Ovary (tissue), 9 donors: Measurements from ENCODE around the gene ADAMTS3. TPM values are rescaled to one million over a fixed set of nuclear protein-coding genes. Genes with fewer than 3 reads are reported as not detected.

Experiments used
- DNase-seq, 5 donors: peaks; one replicate each; pipeline ENCODE4 v3.0.0-alpha.2; 2019 to 2020
- H3K27ac ChIP-seq, 2 donors: fragments of 200-600 bp; one replicate each; pipeline versions ENCODE4 v1.5.1 to v1.8.0; 2019 to 2022
- H3K27me3 ChIP-seq: fragments of 200-600 bp; one replicate; pipeline ENCODE4 v1.8.0; 2022
- H3K36me3 ChIP-seq: fragments of 200-600 bp; sonication (generic); one replicate; pipeline ENCODE4 v1.5.1; 2019
- H3K4me1 ChIP-seq: one replicate; pipeline ENCODE4 v1.8.1; 2013; ENCODE audit warnings: mild to moderate bottlenecking, moderate library complexity; ENCODE audit not compliant: insufficient read depth
- H3K4me3 ChIP-seq: fragments of 200-600 bp; sonication (generic); one replicate; pipeline ENCODE4 v1.5.1; 2017
- H3K9me3 ChIP-seq, 2 donors: fragments of 200-600 bp in 1 of 2; sonication (generic) in 1 of 2; one replicate each; pipeline versions ENCODE4 v1.5.1 to v1.8.1; 2013 to 2019; ENCODE audit warnings: mild to moderate bottlenecking in 1 of 2, moderate library complexity in 1 of 2
- CTCF ChIP-seq, 3 donors: fragments of 450-650 bp in 2 of 3; fragments of 200-600 bp in 1 of 3; IDR thresholded peaks; one replicate each; pipeline versions ENCODE4 v1.5.1 to v1.8.0; 2016 to 2022; ENCODE audit warnings: antibody characterized with exemption in 3 of 3, mild to moderate bottlenecking in 1 of 3
- EP300 ChIP-seq: sonication (generic); formaldehyde crosslinking; IDR thresholded peaks from one replicate; pipeline ENCODE4 v1.6.1; 2017; ENCODE audit warnings: antibody characterized with exemption
- POLR2A ChIP-seq: fragments of 450-650 bp; IDR thresholded peaks from one replicate; pipeline ENCODE4 v1.6.1; 2017; ENCODE audit warnings: antibody characterized with exemption, mild to moderate bottlenecking, moderate library complexity
- WGBS, 3 donors: extraction: QIAGEN DNeasy Blood & Tissue Kit in 1 of 3; methylation state at CpG; one replicate each; pipeline versions ENCODE4 v1.1.5 to v1.1.7; 2013 to 2017; 5-methylcytosine and 5-hydroxymethylcytosine counted together
- intact Hi-C, 4 donors: fragments of 100-400 bp; cut with DNase I; formaldehyde crosslinking; loops; one replicate each; pipeline versions ENCODE4 v1.11.0 to v1.15.1; 2022 to 2023
- polyA plus RNA-seq, 2 donors: library from polyadenylated mRNA; stranded (reverse); fragments of 200-250 nt in 1 of 2; fragments of 350-450 nt in 1 of 2; fragmentation: Illumina TruSeq in 1 of 2; extraction: RNeasy Lipid Tissue Mini Kit (QIAGEN cat#74804) in 1 of 2; gene quantifications; one replicate each; pipeline ENCODE4 v1.2.3, GENCODE V29; 2013 to 2014
- total RNA-seq, 7 donors: library from RNA; depleted of rRNA in 2 of 7; stranded (reverse); fragments of >200 nt in 2 of 7; fragmentation: NEBNext Ultra II Directional in 3 of 7; extraction: Animal tissue kit (Norgen Biotek cat#: 25700) in 3 of 7; gene quantifications; one replicate each; pipeline versions ENCODE4 v1.1.0 to v1.2.4, GENCODE V29; 2016 to 2023
- donor health status: DM: no; HTN: no; CAD: no; lungs with moderate emphysema.
- donor health status: DM: no; HTN: no; CAD: no.
- donor health status: Bipolar disorder and iron deficiency.
- donor health status: DM: yes; HTN: yes; CAD: no.
- donor health status: DM: no; HTN: no; CAD: no.
- donor health status: DM: yes; HTN: yes; CAD: no.

ADAMTS3 gene
- total and polyA plus RNA-seq, 9 donors = 1.2 to 6.6 (median 4.6) TPM

- 85 to 91% (median 89%) methylated on average over 2 of the region's 2 CpGs for WGBS, 3 donors
Observed at GRCh38 chr4:72323227-72323626, 245.8 kb downstream of the ADAMTS3 start.

GRCh38 chr4:72320223-72320948 is 248.6 kb downstream of the ADAMTS3 start:
- no peak overlapping the region for H3K27ac ChIP-seq
- H3K27me3 ChIP-seq = no peaks in the 10 kb centered on the region
- 85 to 90% (median 87%) methylated on average over 6 of the region's 6 CpGs for WGBS, 3 donors
- H3K4me1 ChIP-seq = no peaks in the 10 kb centered on the region
- DNase-seq = no peak
- TF ChIP-seq CTCF (IDR thresholded peaks at IDR 0.05) = no peak
- no peak for TF ChIP-seq EP300
- no peaks in the 10 kb centered on the region for H3K36me3 ChIP-seq
- H3K4me3 ChIP-seq = no peak overlapping the region
- intact Hi-C loops = no loop called here
- H3K9me3 ChIP-seq = no peaks in the 10 kb centered on the region

More at GRCh38 chr4:72323227-72323626, 245.8 kb downstream of the ADAMTS3 start:
- no peak for TF ChIP-seq POLR2A
- TF ChIP-seq CTCF (IDR thresholded peaks at IDR 0.05) = no peak
- no peak for TF ChIP-seq EP300
- H3K27me3 ChIP-seq = no peaks in the 10 kb centered on the region
- H3K4me3 ChIP-seq = no peak overlapping the region
- intact Hi-C loops = no loop called here
- H3K9me3 ChIP-seq = no peaks in the 10 kb centered on the region
- H3K36me3 ChIP-seq = no peaks in the 10 kb centered on the region
- no peak overlapping the region for H3K27ac ChIP-seq
- no peaks in the 10 kb centered on the region for H3K4me1 ChIP-seq
- no peak for DNase-seq

- H3K27ac ChIP-seq = no peak overlapping the region
- intact Hi-C loops = no loop called here
- no peaks in the 10 kb centered on the region for H3K9me3 ChIP-seq
- H3K27me3 ChIP-seq = no peaks in the 10 kb centered on the region
- H3K4me1 ChIP-seq = no peaks in the 10 kb centered on the region
- H3K4me3 ChIP-seq = no peak overlapping the region
- no peak for TF ChIP-seq EP300
- TF ChIP-seq POLR2A = no peak
- DNase-seq = no peak
- 76 to 82% (median 81%) methylated on average over 4 of the region's 4 CpGs for WGBS, 3 donors
- no peaks in the 10 kb centered on the region for H3K36me3 ChIP-seq
Observed at GRCh38 chr4:72319601-72320021, 249.4 kb downstream of the ADAMTS3 start.

- TF ChIP-seq POLR2A (no peak), CTCF (IDR thresholded peaks at IDR 0.05) (no peak), EP300 (no peak)
- intact Hi-C loops = no loop called here
- 82 to 85% (median 83%) methylated on average over 7 of the region's 7 CpGs for WGBS, 3 donors
- Histone ChIP-seq H3K27ac (no peak overlapping the region), H3K9me3 (no peaks in the 10 kb centered on the region), H3K4me3 (no peak overlapping the region), H3K27me3 (no peaks in the 10 kb centered on the region), H3K4me1 (no peaks in the 10 kb centered on the region), H3K36me3 (no peaks in the 10 kb centered on the region)
- DNase-seq = no peak
Observed at GRCh38 chr4:72318421-72319170, 250.4 kb downstream of the ADAMTS3 start.

GRCh38 chr4:72314869-72315268 is 254.2 kb downstream of the ADAMTS3 start:
- TF ChIP-seq EP300 (no peak), CTCF (IDR thresholded peaks at IDR 0.05) (no peak), POLR2A (no peak)
- no peak overlapping the region for H3K27ac ChIP-seq
- H3K9me3 ChIP-seq = no peaks in the 10 kb centered on the region
- H3K4me1 ChIP-seq = peaks cover 4% of the 10 kb centered on the region
- intact Hi-C loops = no loop called here
- H3K27me3 ChIP-seq = no peaks in the 10 kb centered on the region
- no peak overlapping the region for H3K4me3 ChIP-seq
- DNase-seq = no peak
- H3K36me3 ChIP-seq = no peaks in the 10 kb centered on the region
